Measurements from ENCODE around the gene PADI3. TPM values are rescaled to one million over a fixed set of nuclear protein-coding genes. Genes with fewer than 3 reads are reported as not detected.

Gene PADI3
- total and polyA plus RNA-seq, 2 of the 4 experiments (the other 2 are of a cell fraction): not detected

DNA sequence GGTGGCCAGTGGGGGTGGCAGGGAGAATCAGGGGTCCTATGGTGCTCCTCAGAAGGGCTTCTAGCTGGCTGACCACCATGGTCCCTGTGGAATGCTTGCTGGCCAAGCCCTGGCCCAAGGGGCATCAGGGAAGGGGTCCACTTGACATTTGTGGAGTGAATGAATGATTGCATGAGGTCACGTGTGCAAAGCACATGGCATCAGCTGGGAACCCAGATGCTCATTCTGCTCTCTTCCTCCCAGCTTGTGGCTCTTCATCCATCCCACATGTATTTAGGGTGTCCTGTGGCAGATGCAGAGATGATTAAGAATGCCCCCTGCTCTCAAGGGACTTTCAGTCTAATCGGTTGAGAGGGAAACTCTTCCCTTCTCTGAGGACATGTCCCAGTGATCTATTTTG, 32.0 kb downstream of the PADI3 start:
- no peak overlapping the region for H2BK15ac ChIP-seq (ENCODE audit: low read depth, low read length)
- H3K23ac ChIP-seq (ENCODE audit: low read depth, low read length): no peak overlapping the region
- H3K14ac ChIP-seq (replicated peaks; ENCODE audit: low read depth, low read length): no peak overlapping the region
- ChIA-PET POLR2A (ENCODE audit: unreplicated experiment) (no interaction called here), CTCF (no interaction called here)
- no peak overlapping the region for H3K56ac ChIP-seq (ENCODE audit: extremely low read depth, insufficient read depth, low read length)
- H3K9me1 ChIP-seq (ENCODE audit: insufficient read depth, low read length): no peaks in the 10 kb centered on the region
- in situ Hi-C loops (cut with MboI; ENCODE audit: low sequenced_read_pairs) (no loop called here), dilution Hi-C loops (cut with HindIII; ENCODE audit: low sequenced_read_pairs, unreplicated experiment) (no loop called here), intact Hi-C loops (cut with micrococcal nuclease) (no loop called here)
- no peak overlapping the region for H3K27ac ChIP-seq (ENCODE audit: insufficient read depth, low read length)
- ATAC-seq (ENCODE audit: low read depth) (no peak), DNase-seq (no peak)
- no peak for TF ChIP-seq RCOR1 (IDR thresholded peaks at IDR 0.05; ENCODE audit: insufficient replicate concordance, low read length)
- no TSS peak for BruUV-seq (replicated peaks)
- H3K4ac ChIP-seq (ENCODE audit: low read depth, low read length): no peak overlapping the region
- peaks cover 54% of the 10 kb centered on the region for H3K27me3 ChIP-seq (ENCODE audit: control insufficient read depth, insufficient read depth, low read length)
- no peak overlapping the region for H4K91ac ChIP-seq (ENCODE audit: insufficient read depth, low read depth, low read length)
- no CpG with 5 or more reads among the region's 2 CpGs for WGBS, 2 experiments (ENCODE audit: extremely low coverage in 2 of 2, insufficient read length in 1 of 2)
- no peak overlapping the region for H3K4me3 ChIP-seq (ENCODE audit: insufficient read depth, low read depth, low read length)
- no peak overlapping the region for H2BK20ac ChIP-seq (ENCODE audit: low read depth, low read length)
- H4K8ac ChIP-seq (ENCODE audit: low read depth in 2 of 2, low read length in 2 of 2): no peak overlapping the region
- no peak overlapping the region for H3K9ac ChIP-seq (ENCODE audit: low read depth, low read length)
- H4K20me1 ChIP-seq (ENCODE audit: insufficient read depth, low read length): no peaks in the 10 kb centered on the region
- H4K5ac ChIP-seq (ENCODE audit: low read depth, low read length): no peak overlapping the region
- no peaks in the 10 kb centered on the region for H3K9me3 ChIP-seq (ENCODE audit: control insufficient read depth, insufficient read depth, low read length)
- H3K79me1 ChIP-seq (ENCODE audit: low read depth in 1 of 2, low read length in 2 of 2): no peaks in the 10 kb centered on the region
- H2AFZ ChIP-seq (replicated peaks; ENCODE audit: low read length, poor library complexity): no peak overlapping the region
- no peak overlapping the region for H2BK120ac ChIP-seq (ENCODE audit: low read depth, low read length)
- H2BK5ac ChIP-seq (ENCODE audit: low read depth, low read length, poor library complexity, severe bottlenecking): no peak overlapping the region
- no peaks in the 10 kb centered on the region for H3K4me1 ChIP-seq (ENCODE audit: control insufficient read depth, insufficient read depth, low read length)
- H3K36me3 ChIP-seq (ENCODE audit: control insufficient read depth, insufficient read depth, low read length): no peaks in the 10 kb centered on the region
- H3K18ac ChIP-seq (ENCODE audit: low read depth, low read length): no peak overlapping the region
- H2AK9ac ChIP-seq (replicated peaks; ENCODE audit: low read depth, low read length, poor library complexity): no peak overlapping the region
- H3K4me2 ChIP-seq (ENCODE audit: low read depth, low read length): no peak overlapping the region
- H2AK5ac ChIP-seq (ENCODE audit: low read depth, low read length): no peak overlapping the region
